ENCODE measurements around the gene HOXD3.

HOXD3 gene

GRCh38 chr2:176133389-176133788, 23.7 kb upstream of the HOXD3 start:
- DNase-seq: no peak

GRCh38 chr2:176134035-176134434, 23.1 kb upstream of the HOXD3 start:
- DNase-seq: no peak

GRCh38 chr2:176135035-176135440, 22.1 kb upstream of the HOXD3 start:
- DNase-seq: no peak

DNA sequence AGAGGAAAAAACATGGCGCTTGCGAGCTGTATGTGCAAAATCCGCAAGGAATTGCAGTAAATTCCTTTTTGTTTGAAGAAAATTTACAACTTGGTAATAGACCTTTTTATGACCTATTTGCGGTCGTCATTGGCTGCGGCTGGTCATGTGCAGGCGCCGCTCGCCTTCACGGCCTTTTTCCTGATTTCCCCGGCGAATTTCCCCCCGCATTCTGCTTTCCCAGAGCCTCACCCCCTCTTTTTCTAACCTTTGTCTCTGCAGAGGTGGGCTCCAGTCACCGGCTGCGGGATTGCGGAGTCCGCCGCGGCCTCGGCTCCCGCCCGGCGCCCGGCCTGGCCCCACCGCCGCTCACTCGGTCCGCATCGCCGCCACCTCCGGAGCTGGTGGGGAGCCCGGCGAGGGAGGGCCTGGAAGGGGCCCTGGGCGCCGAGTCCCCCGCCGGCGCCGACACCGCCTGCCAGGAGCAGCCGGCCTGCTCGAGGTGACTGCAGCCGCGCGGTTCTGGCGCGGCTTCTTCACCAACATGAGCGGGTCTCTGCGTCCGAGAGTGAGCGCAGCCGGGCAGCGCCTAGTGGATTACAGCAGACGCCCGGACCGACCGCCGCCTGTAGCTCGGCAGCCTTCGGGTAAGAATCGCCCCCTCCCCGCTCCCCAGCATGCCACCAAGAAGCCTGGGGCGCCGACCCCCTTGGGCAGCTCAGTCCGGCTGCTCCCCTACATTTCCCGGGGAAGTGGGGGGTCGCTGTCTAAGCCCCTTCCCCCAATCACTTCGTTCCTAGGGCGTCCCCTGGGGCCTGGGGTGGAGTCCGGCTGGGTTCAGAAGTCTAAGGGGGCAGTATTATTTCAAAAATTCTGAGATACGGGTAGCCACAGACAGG, 20.5 kb upstream of the HOXD3 start:
- no peak for DNase-seq

GRCh38 chr2:176137252-176137580, 19.9 kb upstream of the HOXD3 start:
- no peak for DNase-seq

GRCh38 chr2:176137906-176138305, 19.2 kb upstream of the HOXD3 start:
- DNase-seq: no peak

DNA sequence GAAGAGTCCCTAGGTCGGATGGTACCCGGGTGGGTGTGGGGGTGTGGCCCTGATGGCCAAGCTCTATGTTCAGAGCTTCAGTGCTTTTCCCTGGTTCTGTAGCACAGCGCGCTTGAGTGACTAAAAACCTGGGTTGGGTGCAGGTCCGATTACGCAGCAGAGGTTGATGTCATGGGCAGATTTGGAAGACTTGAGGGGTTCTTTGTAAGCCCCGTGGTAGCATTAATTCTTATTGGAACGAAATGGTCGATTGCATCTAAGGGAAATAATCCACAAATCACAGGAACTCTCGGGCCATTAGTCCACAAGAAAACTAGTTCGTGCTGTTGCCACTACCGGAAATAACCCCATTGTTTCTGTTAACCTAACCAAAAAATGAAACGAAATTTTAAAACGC, 18.6 kb upstream of the HOXD3 start:
- DNase-seq: no peak

DNA sequence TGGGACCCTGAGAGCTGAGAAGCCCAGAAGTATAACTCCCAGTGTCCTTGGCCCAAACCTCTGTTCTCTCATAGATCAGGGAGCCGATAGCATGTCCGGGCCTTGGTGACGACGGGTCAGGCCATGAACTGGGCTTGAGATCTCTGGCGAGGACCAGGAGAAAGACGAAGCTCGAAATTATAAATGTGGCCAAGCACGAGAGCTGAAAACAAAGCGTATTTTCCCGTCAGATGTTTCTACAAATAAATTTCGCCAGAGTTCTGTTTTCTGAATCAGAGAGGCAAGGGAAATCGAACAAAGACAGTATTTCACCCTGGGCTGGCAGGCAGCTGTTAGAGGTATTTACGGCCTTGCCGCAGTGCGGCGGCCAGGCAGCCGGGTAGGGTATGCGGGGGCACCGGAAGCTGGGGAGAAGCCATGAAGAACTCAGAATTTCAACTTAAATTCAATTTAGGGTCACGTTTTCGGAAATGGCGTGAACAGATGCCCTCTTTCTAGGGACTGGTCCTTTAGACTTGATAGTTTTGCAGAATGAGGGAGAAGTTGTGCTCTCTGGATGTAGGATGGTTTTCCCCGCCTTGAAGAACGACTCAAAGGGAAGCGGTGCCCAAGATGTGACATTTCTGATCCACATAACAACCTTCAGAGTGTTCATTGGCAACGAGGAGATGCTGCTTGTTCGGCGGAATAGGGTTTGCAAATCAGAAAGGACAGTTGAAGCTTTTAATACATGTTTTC, 18.0 kb upstream of the HOXD3 start:
- no peak for DNase-seq

DNA sequence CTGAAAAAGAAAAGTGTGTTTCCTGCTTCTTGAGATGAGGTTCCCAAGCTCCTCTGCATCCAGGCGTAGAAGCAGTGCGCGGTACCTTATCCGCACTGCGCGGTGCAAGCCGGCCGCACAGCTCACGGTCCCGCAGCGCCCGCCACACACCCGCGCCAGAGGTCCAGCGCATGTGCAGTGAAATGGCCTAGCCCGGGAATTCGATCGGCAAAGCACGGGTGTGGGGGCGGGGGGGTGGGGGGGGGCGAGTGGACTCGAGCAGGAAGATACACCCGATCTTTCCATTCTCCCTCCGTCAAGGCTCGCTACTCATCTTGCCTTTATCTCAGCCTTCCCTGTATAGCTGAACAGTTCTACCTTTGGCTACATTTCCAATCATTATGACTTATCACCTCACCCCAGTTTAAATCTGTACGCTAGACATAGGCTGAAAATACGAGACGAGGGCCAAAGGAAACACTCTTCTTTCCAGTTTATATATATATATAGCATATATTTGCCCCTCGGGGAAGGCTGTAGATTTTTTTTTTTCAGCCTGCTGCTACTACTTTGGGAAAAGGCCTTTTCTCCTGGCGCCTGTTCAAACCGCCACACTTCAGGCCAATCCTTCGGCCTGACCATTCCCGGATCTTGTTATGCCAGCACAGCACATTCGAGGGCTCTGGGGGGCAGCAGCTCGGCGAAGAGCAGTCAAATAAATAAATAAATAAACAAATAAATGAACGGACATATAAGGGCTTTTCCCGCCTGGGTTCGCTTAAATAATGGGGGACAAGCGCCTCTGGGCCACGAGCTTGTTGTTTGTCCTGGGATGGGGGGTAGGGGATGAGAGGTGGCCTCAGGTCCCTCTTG, 17.2 kb upstream of the HOXD3 start:
- DNase-seq: no peak

DNA sequence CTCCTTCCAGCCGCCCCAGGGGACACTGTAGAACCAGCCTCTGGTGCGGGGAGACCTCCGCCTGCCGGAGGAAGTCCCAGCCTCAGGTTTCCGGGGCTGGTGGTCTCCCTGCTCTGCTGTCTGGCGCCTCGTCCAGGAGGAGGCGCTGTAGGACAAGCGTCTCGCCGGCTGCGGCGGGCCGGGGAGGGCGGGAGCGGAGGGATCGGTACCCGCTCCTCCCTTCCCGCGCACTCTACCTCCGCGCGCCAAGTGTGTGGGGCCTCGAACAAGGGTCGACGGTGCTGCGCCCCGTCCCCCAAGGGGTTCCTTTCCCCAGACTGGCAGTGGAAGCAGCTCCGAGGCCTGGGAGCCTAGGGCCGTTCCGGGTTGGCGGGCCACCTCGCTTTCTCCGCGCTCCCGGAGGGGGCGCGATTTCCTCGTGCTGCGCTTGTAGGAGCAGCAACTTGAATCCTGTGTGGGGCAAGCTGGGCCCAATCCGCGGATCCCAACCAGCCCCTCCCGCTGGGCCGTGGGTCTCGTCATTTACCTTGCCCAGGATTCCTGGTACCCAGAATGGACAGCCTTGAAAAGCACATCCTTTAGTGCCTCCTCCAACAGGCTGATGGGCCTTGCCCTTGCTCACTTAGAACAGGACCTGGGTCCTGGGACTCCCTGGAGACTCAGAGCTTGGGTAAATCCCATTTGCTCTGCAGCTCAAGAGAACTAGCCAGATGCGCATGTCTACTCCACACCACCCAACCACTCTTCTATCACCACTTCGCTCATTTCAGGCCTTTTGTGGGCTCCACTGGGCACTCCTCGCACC, 16.4 kb upstream of the HOXD3 start:
- DNase-seq: no peak

DNA sequence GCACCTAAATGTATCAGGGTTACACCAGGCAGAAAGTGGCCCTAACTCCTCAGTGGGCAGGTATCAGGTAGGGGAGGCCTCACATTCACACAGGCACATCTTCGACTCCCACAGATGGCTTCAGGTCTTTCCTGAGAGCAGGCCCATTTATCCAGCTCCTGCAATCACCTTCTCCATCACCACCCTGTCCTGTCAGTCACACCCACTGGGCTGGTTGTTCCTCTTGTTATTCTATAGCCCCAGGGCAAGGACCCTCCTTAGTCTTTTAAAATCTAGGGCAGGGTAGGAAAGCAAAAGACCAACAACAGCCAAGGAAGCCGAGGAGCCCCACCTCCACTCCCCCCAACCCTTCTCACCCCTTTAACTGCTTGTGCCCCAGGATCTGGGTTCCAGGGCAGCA, 14.8 kb upstream of the HOXD3 start:
- no peak for DNase-seq

- no peak for DNase-seq
These were observed 11.8 kb upstream of the HOXD3 start for GRCh38 chr2:176145085-176145969.

GRCh38 chr2:176146101-176146500, 11.0 kb upstream of the HOXD3 start:
- no peak for DNase-seq

- no peak for DNase-seq
These were observed 10.5 kb upstream of the HOXD3 start for GRCh38 chr2:176146645-176147044.

GRCh38 chr2:176147210-176147799, 9.8 kb upstream of the HOXD3 start:
- no peak for DNase-seq

GRCh38 chr2:176147800-176148496, 9.2 kb upstream of the HOXD3 start:
- no peak for DNase-seq

- DNase-seq: no peak
These were observed 8.2 kb upstream of the HOXD3 start for GRCh38 chr2:176148751-176149421.

GRCh38 chr2:176149481-176149938, 7.6 kb upstream of the HOXD3 start:
- no peak for DNase-seq

GRCh38 chr2:176149939-176150583, 7.0 kb upstream of the HOXD3 start:
- no peak for DNase-seq

Measured in activated gamma-delta T cell (primary cell).